ENCODE data around the gene TOM1.

TOM1 gene

DNA sequence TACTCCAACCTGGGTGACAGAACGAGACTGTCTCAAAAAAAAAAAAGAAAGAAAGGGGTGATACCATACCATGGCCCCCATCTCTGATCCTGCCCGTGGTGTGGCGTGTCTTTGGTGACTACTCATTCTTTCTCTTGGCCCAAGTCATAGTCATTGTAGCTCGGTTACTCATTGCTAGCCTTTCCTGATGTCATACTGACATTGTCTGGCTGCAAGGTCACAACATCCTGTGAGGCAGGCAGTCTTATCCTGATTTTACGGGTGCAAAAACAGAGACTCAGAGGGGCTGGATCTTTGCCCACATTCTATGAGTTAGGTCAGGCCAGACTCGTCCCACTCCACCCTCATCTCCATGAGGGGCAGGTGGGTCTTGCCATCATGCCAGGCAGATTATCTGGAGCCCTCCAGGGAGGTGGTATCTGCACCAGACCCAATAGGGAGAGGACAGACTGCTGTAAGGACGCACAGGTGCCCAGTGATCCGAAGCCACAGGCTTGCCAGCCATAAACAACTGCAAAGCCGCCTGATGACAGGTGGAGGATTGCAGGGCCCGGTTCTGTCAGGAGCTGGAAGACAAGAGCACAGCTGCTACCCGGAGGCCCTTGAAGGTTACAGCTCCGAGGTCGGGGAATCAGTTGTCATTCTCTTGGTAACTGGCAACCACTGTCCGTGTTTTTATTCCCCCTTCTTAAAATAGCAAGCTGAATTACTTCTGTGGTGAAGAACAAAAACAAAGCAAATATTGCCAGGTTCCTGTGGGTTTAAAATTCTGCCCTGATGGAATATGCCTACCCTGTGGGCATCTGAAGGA is 13.8 kb downstream of the TOM1 start:
- TF ChIP-seq, protein P1, sequence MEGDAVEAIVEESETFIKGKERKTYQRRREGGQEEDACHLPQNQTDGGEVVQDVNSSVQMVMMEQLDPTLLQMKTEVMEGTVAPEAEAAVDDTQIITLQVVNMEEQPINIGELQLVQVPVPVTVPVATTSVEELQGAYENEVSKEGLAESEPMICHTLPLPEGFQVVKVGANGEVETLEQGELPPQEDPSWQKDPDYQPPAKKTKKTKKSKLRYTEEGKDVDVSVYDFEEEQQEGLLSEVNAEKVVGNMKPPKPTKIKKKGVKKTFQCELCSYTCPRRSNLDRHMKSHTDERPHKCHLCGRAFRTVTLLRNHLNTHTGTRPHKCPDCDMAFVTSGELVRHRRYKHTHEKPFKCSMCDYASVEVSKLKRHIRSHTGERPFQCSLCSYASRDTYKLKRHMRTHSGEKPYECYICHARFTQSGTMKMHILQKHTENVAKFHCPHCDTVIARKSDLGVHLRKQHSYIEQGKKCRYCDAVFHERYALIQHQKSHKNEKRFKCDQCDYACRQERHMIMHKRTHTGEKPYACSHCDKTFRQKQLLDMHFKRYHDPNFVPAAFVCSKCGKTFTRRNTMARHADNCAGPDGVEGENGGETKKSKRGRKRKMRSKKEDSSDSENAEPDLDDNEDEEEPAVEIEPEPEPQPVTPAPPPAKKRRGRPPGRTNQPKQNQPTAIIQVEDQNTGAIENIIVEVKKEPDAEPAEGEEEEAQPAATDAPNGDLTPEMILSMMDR (IDR thresholded peaks at IDR 0.05; ENCODE audit: extremely low read depth, missing control alignments): no peak
- DNase-seq (ENCODE audit: low spot score): no peak

DNA sequence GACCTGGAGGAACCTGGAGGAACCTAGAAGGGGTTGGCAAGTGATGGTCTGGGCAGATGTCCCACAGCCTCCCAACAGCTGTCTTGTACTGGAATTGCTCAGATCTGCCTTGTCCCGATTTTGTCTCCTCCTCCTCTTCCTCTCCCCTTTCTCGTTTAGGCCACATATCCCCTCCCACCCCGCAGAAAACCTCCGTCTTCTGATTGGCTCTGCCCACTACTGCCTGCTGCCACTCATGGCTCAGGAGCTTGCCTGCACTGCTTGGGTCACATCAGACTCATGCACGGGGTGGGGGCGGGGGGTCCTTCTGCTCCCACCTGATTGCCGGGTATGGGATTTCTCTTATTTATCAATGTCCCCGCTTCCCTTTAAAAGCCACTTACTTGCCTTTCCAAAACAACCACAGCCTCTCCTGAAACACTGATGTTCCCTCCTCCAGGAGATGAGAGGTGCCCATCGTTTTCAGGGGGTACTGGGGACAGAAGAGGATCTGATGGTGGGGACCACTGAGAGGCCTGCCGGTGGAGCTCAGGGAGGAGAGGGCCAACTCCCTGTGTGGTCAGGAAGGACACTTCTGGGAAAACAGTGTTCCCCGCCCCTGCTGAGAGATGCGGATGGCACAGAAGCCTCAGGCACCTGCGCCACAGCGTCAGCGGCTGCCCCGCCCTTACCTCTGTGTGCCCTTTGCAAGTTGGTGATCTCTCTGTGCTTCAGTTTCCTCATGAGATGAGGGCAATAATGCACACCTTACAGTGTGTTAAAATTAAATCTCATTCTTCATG is 14.7 kb downstream of the TOM1 start:
- TF ChIP-seq, protein P1 (IDR thresholded peaks at IDR 0.05; ENCODE audit: extremely low read depth, missing control alignments): no peak
- DNase-seq (ENCODE audit: low spot score): no peak

DNA sequence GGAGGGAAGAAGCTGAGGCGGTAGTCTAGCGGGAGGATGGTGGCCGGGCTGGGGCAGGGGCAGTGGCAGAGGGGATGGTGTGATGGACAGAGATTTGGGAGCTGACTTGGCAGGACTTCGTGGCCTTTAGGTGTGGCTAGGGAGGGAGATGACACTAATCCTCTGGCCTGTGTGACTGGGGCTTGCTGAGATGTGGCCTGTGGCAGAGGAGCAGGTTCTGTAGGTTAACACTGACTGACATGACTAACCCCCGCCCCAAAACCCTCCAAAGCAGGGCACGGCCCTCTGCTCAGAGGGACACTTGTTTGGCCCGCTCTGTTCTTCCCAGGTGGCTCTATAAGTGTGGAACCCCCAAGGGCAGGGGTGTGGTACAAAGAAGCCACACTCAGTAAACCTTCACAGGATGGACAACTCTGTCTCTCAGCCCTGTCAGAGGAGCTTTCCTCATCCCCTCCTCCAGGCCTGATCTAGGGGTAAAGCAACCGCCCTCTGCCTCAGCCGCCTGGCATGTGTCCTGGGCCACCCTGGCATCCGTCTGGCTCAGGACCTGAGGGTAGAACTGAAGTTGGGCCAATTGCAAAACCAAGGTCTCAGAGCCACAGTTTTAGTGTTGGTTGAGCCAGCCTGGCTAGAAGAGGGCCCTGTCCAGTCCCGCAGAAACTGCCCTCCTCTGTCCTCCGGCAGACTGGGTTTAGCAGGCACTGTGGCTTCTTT is 15.6 kb downstream of the TOM1 start:
- DNase-seq (ENCODE audit: low spot score): no peak

DNA sequence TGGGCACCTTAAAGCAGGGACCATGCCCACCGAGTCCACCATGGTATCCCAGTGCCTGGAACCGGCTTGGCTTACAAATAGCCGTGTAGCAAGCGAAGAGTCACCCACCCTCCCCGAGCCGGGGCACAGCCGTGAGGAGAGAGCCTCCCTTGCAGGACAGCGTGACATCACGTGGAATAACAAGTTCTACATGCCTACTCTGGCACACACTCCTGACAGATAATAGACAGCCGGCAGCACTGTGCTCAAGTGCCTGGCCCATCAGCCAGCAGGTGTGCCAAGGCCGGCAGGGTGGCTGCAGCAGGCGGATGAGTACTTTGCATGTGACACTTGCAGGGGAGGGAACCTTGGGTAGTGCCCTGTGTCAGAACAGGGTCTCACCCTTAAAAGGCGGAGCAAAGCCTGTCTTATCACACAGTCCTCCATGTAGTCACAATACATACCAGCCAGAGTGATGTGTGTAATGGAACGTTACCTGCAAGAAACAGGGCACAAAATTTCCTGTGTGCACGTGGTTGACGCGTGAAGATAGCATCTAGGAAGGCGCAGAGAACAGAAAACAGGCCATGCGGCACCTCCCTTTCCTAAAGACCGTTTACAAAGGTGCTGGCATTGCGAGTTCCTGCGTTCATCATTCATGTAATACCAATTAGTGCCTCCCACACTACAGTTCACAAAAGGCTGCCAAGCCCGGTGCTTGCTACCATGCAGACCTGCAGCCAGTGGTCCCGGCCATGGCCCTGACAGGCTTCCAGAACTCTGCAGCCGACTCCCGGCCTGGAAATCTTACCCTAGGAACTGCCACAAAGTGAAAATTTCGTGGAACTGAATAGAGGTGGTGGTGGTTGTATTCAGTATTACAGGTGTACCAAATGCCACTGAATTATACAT is 16.4 kb downstream of the TOM1 start:
- TF ChIP-seq, protein P1 (IDR thresholded peaks at IDR 0.05; ENCODE audit: extremely low read depth, missing control alignments): no peak
- DNase-seq (ENCODE audit: low spot score): no peak

More for the DNA sequence above, 15.6 kb downstream of the TOM1 start:
- TF ChIP-seq, protein P1 (IDR thresholded peaks at IDR 0.05; ENCODE audit: extremely low read depth, missing control alignments): no peak

DNA sequence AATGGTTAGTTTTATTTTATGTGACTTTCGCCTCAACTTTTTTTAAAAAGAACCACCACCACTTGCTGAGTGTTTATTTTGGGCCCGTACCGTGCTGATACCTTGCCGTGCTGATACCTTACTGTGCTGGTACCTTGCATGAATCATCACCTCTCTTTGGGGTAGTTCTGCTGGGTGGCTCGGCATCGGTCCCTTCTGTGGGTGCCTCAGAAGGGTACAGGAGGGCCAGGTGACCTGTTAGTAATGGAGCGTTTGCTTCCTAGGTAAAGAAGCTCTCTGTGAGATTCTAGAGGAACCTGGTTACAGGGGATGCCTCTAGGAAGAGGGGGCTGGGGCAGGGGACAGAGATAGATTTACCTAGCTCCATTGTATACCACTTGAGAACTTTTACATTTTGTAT is 17.1 kb downstream of the TOM1 start:
- no peak for DNase-seq (ENCODE audit: low spot score)
- TF ChIP-seq, protein P1 (IDR thresholded peaks at IDR 0.05; ENCODE audit: extremely low read depth, missing control alignments): no peak

DNA sequence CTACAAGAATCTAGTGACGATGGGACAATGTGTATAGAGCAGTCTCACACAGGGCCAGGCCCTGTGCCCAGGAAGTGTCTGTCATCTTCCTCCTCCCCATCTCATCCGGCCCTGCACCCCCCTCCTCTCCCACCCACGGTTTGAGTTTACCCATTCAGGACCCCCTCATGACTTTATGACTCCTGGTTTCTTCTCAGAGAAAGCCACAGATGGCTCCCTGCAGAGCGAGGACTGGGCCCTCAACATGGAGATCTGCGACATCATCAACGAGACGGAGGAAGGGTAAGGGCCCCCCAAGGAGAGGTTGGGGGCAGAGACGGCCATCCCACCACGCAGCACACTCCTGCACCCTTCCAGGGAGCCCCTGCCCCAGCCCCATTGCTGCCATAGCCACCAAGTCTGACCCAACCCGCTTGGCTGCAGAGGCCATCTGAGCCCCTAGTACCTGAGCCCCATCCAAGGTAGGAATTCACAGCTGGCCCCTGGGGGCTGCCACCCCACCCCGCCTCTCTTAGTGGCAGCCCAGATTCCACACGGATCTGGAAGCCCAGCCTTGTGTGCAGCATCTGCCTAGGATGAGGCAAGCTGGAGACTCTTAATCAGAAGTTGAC is 18.1 kb downstream of the TOM1 start:
- no peak for DNase-seq (ENCODE audit: low spot score)
- TF ChIP-seq, protein P1 (IDR thresholded peaks at IDR 0.05; ENCODE audit: extremely low read depth, missing control alignments): no peak
